Thyroid gland (tissue), 4 donors: ENCODE measurements around the gene NAALADL2. TPM values are rescaled to one million over a fixed set of nuclear protein-coding genes. Genes with fewer than 3 reads are reported as not detected.
A peak's percentile ranks its signal among the peaks of the same experiment; 100 is the strongest.

Experiments
- DNase-seq, 2 donors: peaks; one replicate each; pipeline ENCODE4 v3.0.0-alpha.2; 2019
- H3K27ac ChIP-seq, 3 donors: fragments of 200-600 bp; sonication (generic); 1 replicate in 2 of 3; 2 replicates in 1 of 3; pipeline ENCODE4 v1.5.1; 2016 to 2019; ENCODE audit warnings: mild to moderate bottlenecking in 1 of 3, moderate library complexity in 1 of 3
- H3K27me3 ChIP-seq: fragments of 200-600 bp; sonication (generic); one replicate; pipeline ENCODE4 v1.5.1; 2019
- H3K36me3 ChIP-seq, 2 donors: fragments of 200-600 bp; sonication (generic); one replicate each; pipeline ENCODE4 v1.5.1; 2016 to 2019
- H3K4me1 ChIP-seq, 2 donors: fragments of 200-600 bp; sonication (generic); one replicate each; pipeline ENCODE4 v1.5.1; 2017 to 2019
- H3K4me3 ChIP-seq, 3 donors: fragments of 200-600 bp; sonication (generic); replicated peaks in 1 of 3; 1 replicate in 2 of 3; 2 replicates in 1 of 3; pipeline ENCODE4 v1.5.1; 2016; ENCODE audit warnings: mild to moderate bottlenecking in 1 of 3
- H3K9me3 ChIP-seq: fragments of 200-600 bp; sonication (generic); one replicate; pipeline ENCODE4 v1.5.1; 2017
- CTCF ChIP-seq, 6 experiments: fragments of 200-600 bp in 3 of 6; fragments of 450-650 bp in 3 of 6; sonication (generic) in 3 of 6; IDR thresholded peaks; one replicate each; pipeline ENCODE4 v1.5.1; 2016 to 2019; ENCODE audit warnings: antibody characterized with exemption in 6 of 6, mild to moderate bottlenecking in 2 of 6, inconsistent platforms in 1 of 6, moderate library complexity in 1 of 6
- POLR2A ChIP-seq, 2 donors: fragments of 450-650 bp; IDR thresholded peaks; one replicate each; pipeline ENCODE4 v1.6.1; 2017; ENCODE audit warnings: antibody characterized with exemption in 2 of 2, mild to moderate bottlenecking in 2 of 2, moderate library complexity in 1 of 2
- WGBS, 2 donors: methylation state at CpG; one replicate each; pipeline ENCODE4 v1.1.5; 2017; 5-methylcytosine and 5-hydroxymethylcytosine counted together
- intact Hi-C: fragments of 100-400 bp; cut with DNase I; formaldehyde crosslinking; loops from one replicate; pipeline ENCODE4 v1.15.1; 2023
- total RNA-seq, 4 donors: library from RNA; depleted of rRNA; stranded (reverse); fragments of >200 nt; gene quantifications; one replicate each; pipeline ENCODE4 v1.2.3, GENCODE V29; 2016

Gene NAALADL2
- total RNA-seq, 4 donors from 2014 or later: 7.6 to 14.7 (median 9.0) TPM

GRCh38 chr3:175337631-175338030 is 478.5 kb downstream of the NAALADL2 start:
- Histone ChIP-seq H3K9me3 (no peaks in the 10 kb centered on the region), H3K4me3 (no peak overlapping the region), H3K4me1 (peaks cover 25 to 29% of the 10 kb centered on the region in 2 donors), H3K27ac (no peak overlapping the region), H3K36me3 (no peaks in the 10 kb centered on the region), H3K27me3 (no peaks in the 10 kb centered on the region)
- WGBS, 2 donors: 88 to 92% methylated on average over 2 of the region's 2 CpGs
- intact Hi-C loops: no loop called here
- DNase-seq: no peak
- TF ChIP-seq POLR2A (IDR thresholded peaks at IDR 0.05) (no peak), CTCF (IDR thresholded peaks at IDR 0.05) (no peak)

GRCh38 chr3:175338775-175339535 is 479.8 kb downstream of the NAALADL2 start:
- H3K27ac ChIP-seq: no peak overlapping the region
- intact Hi-C loops: no loop called here
- no peak for TF ChIP-seq POLR2A (IDR thresholded peaks at IDR 0.05)
- no peak for TF ChIP-seq CTCF (IDR thresholded peaks at IDR 0.05)
- no peak overlapping the region for H3K4me3 ChIP-seq
- H3K27me3 ChIP-seq: no peaks in the 10 kb centered on the region
- H3K36me3 ChIP-seq: no peaks in the 10 kb centered on the region
- H3K9me3 ChIP-seq: no peaks in the 10 kb centered on the region
- H3K4me1 ChIP-seq: peaks cover 25 to 29% of the 10 kb centered on the region in 2 donors
- DNase-seq: peak in 1 of 2 donors; percentile 37
- WGBS, 2 donors: 66% methylated on average over 7 of the region's 7 CpGs

- H3K9me3 ChIP-seq: no peaks in the 10 kb centered on the region
- H3K4me3 ChIP-seq: no peak overlapping the region
- H3K27me3 ChIP-seq: no peaks in the 10 kb centered on the region
- DNase-seq: no peak
- no peaks in the 10 kb centered on the region for H3K36me3 ChIP-seq
- intact Hi-C loops: no loop called here
- TF ChIP-seq POLR2A (IDR thresholded peaks at IDR 0.05): no peak
- TF ChIP-seq CTCF (IDR thresholded peaks at IDR 0.05): no peak
- no peak overlapping the region for H3K27ac ChIP-seq
- 87 to 88% methylated on average over 2 of the region's 2 CpGs for WGBS, 2 donors
- peaks cover 18 to 22% of the 10 kb centered on the region in 2 donors for H3K4me1 ChIP-seq
Measured at GRCh38 chr3:175340338-175341015, 481.3 kb downstream of the NAALADL2 start.

- Histone ChIP-seq H3K9me3 (no peaks in the 10 kb centered on the region), H3K4me1 (peaks cover 8 to 9% of the 10 kb centered on the region in 2 donors), H3K27me3 (no peaks in the 10 kb centered on the region), H3K27ac (no peak overlapping the region), H3K36me3 (no peaks in the 10 kb centered on the region), H3K4me3 (no peak overlapping the region)
- TF ChIP-seq CTCF (IDR thresholded peaks at IDR 0.05) (no peak), POLR2A (IDR thresholded peaks at IDR 0.05) (no peak)
- intact Hi-C loops: no loop called here
- no peak for DNase-seq
- 81 to 91% methylated on average over 3 of the region's 3 CpGs for WGBS, 2 donors
Measured at GRCh38 chr3:175342196-175342595, 483.1 kb downstream of the NAALADL2 start.

- WGBS, 2 donors: 65 to 94% methylated on average over 3 of the region's 3 CpGs
- no peak for DNase-seq
- no peaks in the 10 kb centered on the region for H3K36me3 ChIP-seq
- intact Hi-C loops: no loop called here
- H3K9me3 ChIP-seq: no peaks in the 10 kb centered on the region
- TF ChIP-seq POLR2A (IDR thresholded peaks at IDR 0.05) (no peak), CTCF (IDR thresholded peaks at IDR 0.05) (no peak)
- peaks cover under 1 to 6% of the 10 kb centered on the region in 2 donors for H3K4me1 ChIP-seq
- no peak overlapping the region for H3K27ac ChIP-seq
- H3K27me3 ChIP-seq: no peaks in the 10 kb centered on the region
- H3K4me3 ChIP-seq: no peak overlapping the region
Measured at GRCh38 chr3:175343946-175344345, 484.8 kb downstream of the NAALADL2 start.
